Osteocyte (in vitro differentiated cells): ENCODE measurements around the gene CS. TPM values are rescaled to one million over a fixed set of nuclear protein-coding genes. Genes with fewer than 3 reads are reported as not detected.
A peak's percentile ranks its signal among the peaks of the same experiment; 100 is the strongest.

ENCODE experiments used
- DNase-seq: peaks from one replicate; pipeline ENCODE4 v3.0.0; 2021; ENCODE audit warnings: mixed read lengths; ENCODE audit not compliant: unreplicated experiment; ENCODE audit errors: extremely low spot score
- H3K27ac Mint-ChIP-seq: one replicate; pipeline ENCODE4 v1.8.0; 2021; ENCODE audit warnings: mild to moderate bottlenecking, mixed read lengths; ENCODE audit not compliant: unreplicated experiment
- H3K27me3 Mint-ChIP-seq: one replicate; pipeline ENCODE4 v1.8.0; 2021; ENCODE audit warnings: mixed read lengths; ENCODE audit not compliant: unreplicated experiment
- H3K36me3 Mint-ChIP-seq: one replicate; pipeline ENCODE4 v1.8.0; 2021; ENCODE audit warnings: mixed read lengths; ENCODE audit not compliant: unreplicated experiment
- H3K4me1 Mint-ChIP-seq: one replicate; pipeline ENCODE4 v1.8.0; 2021; ENCODE audit warnings: mixed read lengths; ENCODE audit not compliant: unreplicated experiment
- H3K4me3 Mint-ChIP-seq: one replicate; pipeline ENCODE4 v1.8.0; 2021; ENCODE audit warnings: mild to moderate bottlenecking, moderate library complexity, mixed read lengths; ENCODE audit not compliant: unreplicated experiment
- H3K9me3 Mint-ChIP-seq: one replicate; pipeline ENCODE4 v1.8.0; 2021; ENCODE audit warnings: mixed read lengths; ENCODE audit not compliant: unreplicated experiment
- CTCF ChIP-seq: fragments of 200-600 bp; sonication (generic); IDR thresholded peaks from 2 replicates; pipeline ENCODE4 v1.5.0; 2021; ENCODE audit warnings: antibody characterized with exemption, mild to moderate bottlenecking, moderate library complexity
- total RNA-seq: library from RNA; stranded (reverse); gene quantifications from 2 replicates; pipeline ENCODE4 v1.2.1, GENCODE V29; 2021

The CS gene
- total RNA-seq, 1 donor from 2014 or later = 199 TPM

- H3K4me3 Mint-ChIP-seq = peak overlapping the region; percentile 82
- no peaks in the 10 kb centered on the region for H3K27me3 Mint-ChIP-seq
- no peaks in the 10 kb centered on the region for H3K9me3 Mint-ChIP-seq
- peak overlapping the region; percentile 97 for H3K27ac Mint-ChIP-seq
- no peak for TF ChIP-seq CTCF
- peaks cover 3% of the 10 kb centered on the region for H3K36me3 Mint-ChIP-seq
- no peak for DNase-seq
- H3K4me1 Mint-ChIP-seq = peaks cover 17% of the 10 kb centered on the region
These were observed 34.3 kb upstream of the CS start for GRCh38 chr12:56334490-56334793.

GRCh38 chr12:56333679-56334489 lies 33.8 kb upstream of the CS start, which contains the start of gene PAN2:
Gene PAN2 (minus strand): TSS chr12:56334000. CDS start chr12:56333094, 906 bp downstream.
- Mint-ChIP-seq H3K4me3 (peak within 1 kb of the TSS; percentile 82), H3K27me3 (no peaks in the 10 kb centered on the region), H3K9me3 (no peaks in the 10 kb centered on the region), H3K4me1 (peaks cover 17% of the 10 kb centered on the region), H3K36me3 (peaks cover 3% of the 10 kb centered on the region), H3K27ac (peak within 1 kb of the TSS; percentile 97)
- peak; percentile 95 for DNase-seq
- TF ChIP-seq CTCF = peak; percentile 81

GRCh38 chr12:56333197-56333678 lies 33.1 kb upstream of the CS start:
- no peaks in the 10 kb centered on the region for H3K27me3 Mint-ChIP-seq
- H3K4me1 Mint-ChIP-seq = peaks cover 17% of the 10 kb centered on the region
- no peaks in the 10 kb centered on the region for H3K9me3 Mint-ChIP-seq
- H3K4me3 Mint-ChIP-seq = peak overlapping the region; percentile 82
- no peak for TF ChIP-seq CTCF
- peak overlapping the region; percentile 97 for H3K27ac Mint-ChIP-seq
- peaks cover 3% of the 10 kb centered on the region for H3K36me3 Mint-ChIP-seq
- no peak for DNase-seq

GRCh38 chr12:56332512-56333196 lies 32.5 kb upstream of the CS start:
- Mint-ChIP-seq H3K4me1 (peaks cover 17% of the 10 kb centered on the region), H3K36me3 (peaks cover 3% of the 10 kb centered on the region), H3K9me3 (no peaks in the 10 kb centered on the region), H3K27ac (peak overlapping the region; percentile 97), H3K27me3 (no peaks in the 10 kb centered on the region), H3K4me3 (peak overlapping the region; percentile 82)
- TF ChIP-seq CTCF = no peak
- DNase-seq = no peak

GRCh38 chr12:56330936-56331490 lies 30.9 kb upstream of the CS start:
- H3K27me3 Mint-ChIP-seq = no peaks in the 10 kb centered on the region
- H3K36me3 Mint-ChIP-seq = peaks cover 11% of the 10 kb centered on the region
- TF ChIP-seq CTCF = no peak
- H3K4me3 Mint-ChIP-seq = no peak overlapping the region
- H3K9me3 Mint-ChIP-seq = no peaks in the 10 kb centered on the region
- no peak overlapping the region for H3K27ac Mint-ChIP-seq
- DNase-seq = no peak
- H3K4me1 Mint-ChIP-seq = peaks cover 17% of the 10 kb centered on the region
